Liver (tissue), 9 donors: ENCODE measurements around the gene KRT83. TPM values are rescaled to one million over a fixed set of nuclear protein-coding genes. Genes with fewer than 3 reads are reported as not detected.

Experiments
- DNase-seq: peaks from one replicate; pipeline ENCODE4 v3.0.0-alpha.2; 2017; ENCODE audit warnings: low spot score
- H3K27ac ChIP-seq, 2 donors: one replicate each; pipeline ENCODE4 v1.7.0; 2013; ENCODE audit warnings: inconsistent platforms in 2 of 2, low read length in 2 of 2, control low read depth in 1 of 2, low read depth in 1 of 2, mild to moderate bottlenecking in 1 of 2
- H3K27me3 ChIP-seq, 4 donors: one replicate each; pipeline versions ENCODE4 v1.6.1 to v1.7.0; 2013; ENCODE audit warnings: low read length in 3 of 4, inconsistent platforms in 1 of 4, mild to moderate bottlenecking in 1 of 4, moderate library complexity in 1 of 4; ENCODE audit not compliant: control insufficient read depth in 4 of 4, insufficient read depth in 4 of 4
- H3K36me3 ChIP-seq, 4 donors: one replicate each; pipeline versions ENCODE4 v1.6.1 to v1.7.0; 2013; ENCODE audit warnings: low read length in 3 of 4, mild to moderate bottlenecking in 3 of 4, low read depth in 1 of 4, moderate library complexity in 1 of 4; ENCODE audit not compliant: control insufficient read depth in 4 of 4, insufficient read depth in 3 of 4
- H3K4me1 ChIP-seq, 4 donors: one replicate each; pipeline versions ENCODE4 v1.6.1 to v1.7.0; 2013; ENCODE audit warnings: low read length in 3 of 4, mild to moderate bottlenecking in 3 of 4, moderate library complexity in 1 of 4; ENCODE audit not compliant: control insufficient read depth in 4 of 4, insufficient read depth in 4 of 4
- H3K4me3 ChIP-seq, 3 donors: one replicate each; pipeline versions ENCODE4 v1.6.1 to v1.7.0; 2013; ENCODE audit warnings: low read length in 3 of 3, control low read depth in 1 of 3, low read depth in 1 of 3, mild to moderate bottlenecking in 1 of 3
- H3K9ac ChIP-seq, 2 donors: one replicate each; pipeline ENCODE4 v1.7.0; 2013; ENCODE audit warnings: low read length in 2 of 2, mild to moderate bottlenecking in 2 of 2, moderate library complexity in 2 of 2, control low read depth in 1 of 2, low read depth in 1 of 2
- H3K9me3 ChIP-seq, 4 donors: one replicate each; pipeline versions ENCODE4 v1.6.1 to v1.7.0; 2013; ENCODE audit warnings: low read length in 3 of 4; ENCODE audit not compliant: control insufficient read depth in 4 of 4
- CTCF ChIP-seq: fragments of 150-350 bp; IDR thresholded peaks from 2 replicates; pipeline ENCODE4 v1.5.1; 2017; ENCODE audit warnings: improper control_type of control experiment, low read depth, low read length; ENCODE audit not compliant: missing input control
- EGR1 ChIP-seq, 2 donors: IDR thresholded peaks; 2 replicates each; pipeline ENCODE4 v1.6.1; 2016 to 2018; ENCODE audit warnings: antibody characterized with exemption in 2 of 2, low read depth in 2 of 2
- FOXA1 ChIP-seq: IDR thresholded peaks from 2 replicates; pipeline ENCODE4 v1.6.1; 2016; ENCODE audit warnings: antibody characterized with exemption
- FOXA2 ChIP-seq: IDR thresholded peaks from 2 replicates; pipeline ENCODE4 v1.6.1; 2016; ENCODE audit warnings: antibody characterized with exemption
- GABPA ChIP-seq, 2 donors: IDR thresholded peaks in 1 of 2; conservative IDR thresholded peaks in 1 of 2; 2 replicates each; pipeline ENCODE4 v1.6.1; 2016; ENCODE audit warnings: antibody characterized with exemption in 2 of 2, mild to moderate bottlenecking in 1 of 2, moderate library complexity in 1 of 2
- HNF4A ChIP-seq, 2 donors: conservative IDR thresholded peaks; 2 replicates each; pipeline ENCODE4 v1.6.1; 2016; ENCODE audit warnings: antibody characterized with exemption in 2 of 2, mild to moderate bottlenecking in 2 of 2
- HNF4G ChIP-seq: IDR thresholded peaks from 2 replicates; pipeline ENCODE4 v1.6.1; 2016; ENCODE audit warnings: antibody characterized with exemption
- JUND ChIP-seq, 2 donors: IDR thresholded peaks; 2 replicates each; pipeline ENCODE4 v1.6.1; 2016; ENCODE audit warnings: antibody characterized with exemption in 2 of 2
- NR2F2 ChIP-seq: IDR thresholded peaks from 2 replicates; pipeline ENCODE4 v1.6.1; 2016; ENCODE audit warnings: antibody characterized with exemption
- RAD21 ChIP-seq, 2 donors: IDR thresholded peaks; 2 replicates each; pipeline ENCODE4 v1.6.1; 2016; ENCODE audit warnings: antibody characterized with exemption in 2 of 2, mild to moderate bottlenecking in 2 of 2
- RXRA ChIP-seq, 2 donors: IDR thresholded peaks; 2 replicates each; pipeline ENCODE4 v1.6.1; 2017 to 2018; ENCODE audit warnings: antibody characterized with exemption in 2 of 2, mild to moderate bottlenecking in 1 of 2
- SP1 ChIP-seq: IDR thresholded peaks from 2 replicates; pipeline ENCODE4 v1.6.1; 2018; ENCODE audit warnings: antibody characterized with exemption, mild to moderate bottlenecking
- TAF1 ChIP-seq: conservative IDR thresholded peaks from 2 replicates; pipeline ENCODE4 v1.6.1; 2016; ENCODE audit warnings: antibody characterized with exemption, mild to moderate bottlenecking
- YY1 ChIP-seq: IDR thresholded peaks from 2 replicates; pipeline ENCODE4 v1.6.1; 2016; ENCODE audit warnings: antibody characterized with exemption, mild to moderate bottlenecking
- ZBTB33 ChIP-seq: IDR thresholded peaks from 2 replicates; pipeline ENCODE4 v1.6.1; 2016; ENCODE audit warnings: antibody characterized with exemption
- WGBS: extraction: QIAGEN DNeasy Blood & Tissue Kit; methylation state at CpG from one replicate; pipeline ENCODE4 v1.1.7; 2013; 5-methylcytosine and 5-hydroxymethylcytosine counted together
- polyA plus RNA-seq, 2 donors: library from polyadenylated mRNA; stranded (reverse) in 1 of 2; unstranded in 1 of 2; fragments of 200-250 nt in 1 of 2; fragments of >200 nt in 1 of 2; fragmentation: Nextera tagmentation in 1 of 2; extraction: Ambion mirVana in 1 of 2; gene quantifications; one replicate each; pipeline versions ENCODE4 v1.2.1 to v1.2.3, GENCODE V29; 2013 to 2015
- total RNA-seq, 2 donors: library from RNA; depleted of rRNA; stranded (reverse); fragments of >200 nt; gene quantifications; one replicate each; pipeline ENCODE4 v1.2.3, GENCODE V29; 2014
- TF ChIP-seq, protein P1 (sequence below): IDR thresholded peaks from 2 replicates; pipeline ENCODE4 v1.6.1; 2016; ENCODE audit warnings: antibody characterized with exemption, mild to moderate bottlenecking
- TF ChIP-seq, protein P2 (sequence below): IDR thresholded peaks from 2 replicates; pipeline ENCODE4 v1.6.1; 2016; ENCODE audit warnings: antibody characterized with exemption
- TF ChIP-seq, protein P3 (sequence below): IDR thresholded peaks from 2 replicates; pipeline ENCODE4 v1.6.1; 2016; ENCODE audit warnings: antibody characterized with exemption
- donor health status: healthy.
- donor health status: healthy.
- donor health status: healthy.
- donor health status: healthy.
- donor health status: healthy.

KRT83 gene
- total and polyA plus RNA-seq, 4 donors, result not detected

GRCh38 chr12:52317468-52318052 is 3.6 kb downstream of the KRT83 start:
- Histone ChIP-seq H3K36me3 (no peaks in the 10 kb centered on the region), H3K27me3 (peaks cover 0 to 3% (median 1%) of the 10 kb centered on the region in 4 donors), H3K4me3 (no peak overlapping the region), H3K4me1 (no peaks in the 10 kb centered on the region), H3K9ac (no peak overlapping the region), H3K27ac (no peak overlapping the region), H3K9me3 (no peaks in the 10 kb centered on the region)
- 84% methylated on average over 12 of the region's 12 CpGs for WGBS
- DNase-seq, result no peak
- TF ChIP-seq NR2F2, result no peak
- no peak for TF ChIP-seq YY1
- TF ChIP-seq JUND (IDR thresholded peaks at IDR 0.05), result no peak
- TF ChIP-seq, protein P1, sequence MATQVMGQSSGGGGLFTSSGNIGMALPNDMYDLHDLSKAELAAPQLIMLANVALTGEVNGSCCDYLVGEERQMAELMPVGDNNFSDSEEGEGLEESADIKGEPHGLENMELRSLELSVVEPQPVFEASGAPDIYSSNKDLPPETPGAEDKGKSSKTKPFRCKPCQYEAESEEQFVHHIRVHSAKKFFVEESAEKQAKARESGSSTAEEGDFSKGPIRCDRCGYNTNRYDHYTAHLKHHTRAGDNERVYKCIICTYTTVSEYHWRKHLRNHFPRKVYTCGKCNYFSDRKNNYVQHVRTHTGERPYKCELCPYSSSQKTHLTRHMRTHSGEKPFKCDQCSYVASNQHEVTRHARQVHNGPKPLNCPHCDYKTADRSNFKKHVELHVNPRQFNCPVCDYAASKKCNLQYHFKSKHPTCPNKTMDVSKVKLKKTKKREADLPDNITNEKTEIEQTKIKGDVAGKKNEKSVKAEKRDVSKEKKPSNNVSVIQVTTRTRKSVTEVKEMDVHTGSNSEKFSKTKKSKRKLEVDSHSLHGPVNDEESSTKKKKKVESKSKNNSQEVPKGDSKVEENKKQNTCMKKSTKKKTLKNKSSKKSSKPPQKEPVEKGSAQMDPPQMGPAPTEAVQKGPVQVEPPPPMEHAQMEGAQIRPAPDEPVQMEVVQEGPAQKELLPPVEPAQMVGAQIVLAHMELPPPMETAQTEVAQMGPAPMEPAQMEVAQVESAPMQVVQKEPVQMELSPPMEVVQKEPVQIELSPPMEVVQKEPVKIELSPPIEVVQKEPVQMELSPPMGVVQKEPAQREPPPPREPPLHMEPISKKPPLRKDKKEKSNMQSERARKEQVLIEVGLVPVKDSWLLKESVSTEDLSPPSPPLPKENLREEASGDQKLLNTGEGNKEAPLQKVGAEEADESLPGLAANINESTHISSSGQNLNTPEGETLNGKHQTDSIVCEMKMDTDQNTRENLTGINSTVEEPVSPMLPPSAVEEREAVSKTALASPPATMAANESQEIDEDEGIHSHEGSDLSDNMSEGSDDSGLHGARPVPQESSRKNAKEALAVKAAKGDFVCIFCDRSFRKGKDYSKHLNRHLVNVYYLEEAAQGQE, result no peak

GRCh38 chr12:52316701-52317100 is 4.5 kb downstream of the KRT83 start:
- Histone ChIP-seq H3K9ac (no peak overlapping the region), H3K27me3 (peaks cover 0 to 3% (median 1%) of the 10 kb centered on the region in 4 donors), H3K36me3 (no peaks in the 10 kb centered on the region), H3K4me1 (no peaks in the 10 kb centered on the region), H3K27ac (no peak overlapping the region), H3K9me3 (no peaks in the 10 kb centered on the region), H3K4me3 (no peak overlapping the region)
- WGBS, result 90% methylated on average over 11 of the region's 11 CpGs
- TF ChIP-seq JUND (IDR thresholded peaks at IDR 0.05) (no peak), FOXA2 (no peak), EGR1 (IDR thresholded peaks at IDR 0.05; ENCODE audit: low read depth in 2 of 2) (no peak), NR2F2 (no peak), HNF4G (no peak), FOXA1 (no peak), RXRA (IDR thresholded peaks at IDR 0.05) (no peak), ZBTB33 (no peak), TAF1 (no peak), GABPA (IDR thresholded peaks at IDR 0.05 in 1 of 2, conservative IDR thresholded peaks at IDR 0.05 in 1 of 2) (no peak), HNF4A (conservative IDR thresholded peaks at IDR 0.05) (no peak), YY1 (no peak), SP1 (no peak), RAD21 (IDR thresholded peaks at IDR 0.05) (no peak), CTCF (no peak)
- TF ChIP-seq, protein P2, sequence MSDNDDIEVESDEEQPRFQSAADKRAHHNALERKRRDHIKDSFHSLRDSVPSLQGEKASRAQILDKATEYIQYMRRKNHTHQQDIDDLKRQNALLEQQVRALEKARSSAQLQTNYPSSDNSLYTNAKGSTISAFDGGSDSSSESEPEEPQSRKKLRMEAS, result no peak
- TF ChIP-seq, protein P3, sequence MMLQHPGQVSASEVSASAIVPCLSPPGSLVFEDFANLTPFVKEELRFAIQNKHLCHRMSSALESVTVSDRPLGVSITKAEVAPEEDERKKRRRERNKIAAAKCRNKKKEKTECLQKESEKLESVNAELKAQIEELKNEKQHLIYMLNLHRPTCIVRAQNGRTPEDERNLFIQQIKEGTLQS, result no peak
- TF ChIP-seq, protein P1, result no peak
- DNase-seq, result no peak
